Activated naive CD4-positive, alpha-beta T cell treated with anti-CD3 and anti-CD28 coated beads for 36 hours (primary cell): ENCODE measurements around the gene TMCO6. TPM values are rescaled to one million over a fixed set of nuclear protein-coding genes. Genes with fewer than 3 reads are reported as not detected.
"Not testable (repeated sequence)": the region's sequence is repeated elsewhere in the genome, so short reads cannot be mapped to it uniquely, and the experiment has no call there.

Experiments
- CTCF ChIA-PET: fragments of 350-600 bp; sonication (Branson Sonifier 250); formaldehyde crosslinking; loops from one replicate; lab custom pipeline; 2021; ENCODE audit warnings: antibody characterized with exemption; lab: Charles Lee
- DNase-seq: peaks from one replicate; pipeline ENCODE4 v3.0.0-alpha.2; 2020
- H3K27ac Mint-ChIP-seq: one replicate; pipeline ENCODE4 v1.8.0; 2021; ENCODE audit warnings: mild to moderate bottlenecking, mixed read lengths
- H3K27me3 Mint-ChIP-seq: one replicate; pipeline ENCODE4 v1.8.0; 2021; ENCODE audit warnings: low read depth, mixed read lengths
- H3K36me3 Mint-ChIP-seq: one replicate; pipeline ENCODE4 v1.8.0; 2021; ENCODE audit warnings: low read depth, mixed read lengths
- H3K4me1 Mint-ChIP-seq: one replicate; pipeline ENCODE4 v1.8.0; 2021; ENCODE audit warnings: low read depth, mixed read lengths
- H3K4me3 Mint-ChIP-seq: one replicate; pipeline ENCODE4 v1.8.0; 2021; ENCODE audit warnings: mild to moderate bottlenecking, moderate library complexity, mixed read lengths
- H3K9me3 Mint-ChIP-seq: one replicate; pipeline ENCODE4 v1.8.0; 2021; ENCODE audit warnings: mixed read lengths
- intact Hi-C: fragments of 100-400 bp; cut with micrococcal nuclease; formaldehyde crosslinking; loops from one replicate; pipeline ENCODE4 v1.15.1; 2023
- total RNA-seq, 2 experiments: library from RNA; stranded (reverse); gene quantifications; one replicate each; pipeline ENCODE4 v1.2.3, GENCODE V29; 2021

TMCO6 gene
- total RNA-seq, 2 experiments from 2014 or later = 29.0 to 29.5 TPM

DNA sequence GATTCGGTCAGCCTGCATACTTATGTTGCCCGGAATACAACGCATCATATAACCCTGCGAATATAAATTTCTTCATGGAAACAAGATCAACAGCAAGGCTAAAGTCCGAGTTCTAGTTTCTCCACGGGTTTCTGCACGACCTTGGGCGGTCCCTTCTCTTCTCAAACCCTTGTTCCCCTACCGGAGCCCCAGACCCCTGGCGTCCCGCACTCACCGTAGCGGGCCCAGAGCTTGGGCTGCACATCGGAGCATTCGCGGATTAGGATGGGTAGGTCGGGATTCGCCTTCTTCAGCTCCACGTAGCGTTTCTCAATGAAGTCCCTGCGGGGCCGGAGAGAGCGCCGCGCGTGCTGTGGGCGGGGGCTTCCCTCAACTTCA lies 7.8 kb downstream of the TMCO6 start:
- Mint-ChIP-seq H3K4me3 (peak overlapping the region; percentile 100), H3K27me3 (no peaks in the 10 kb centered on the region), H3K4me1 (peaks cover 39% of the 10 kb centered on the region), H3K36me3 (peaks cover 33% of the 10 kb centered on the region), H3K27ac (peak overlapping the region; percentile 99), H3K9me3 (no peaks in the 10 kb centered on the region)
- DNase-seq = no peak
- intact Hi-C loops = loop anchor here (1.0 to 5.0 kb wide), 8 partner anchors 8 to 970 kb away; partner anchors contain the start of genes ANKHD1, APBB3, DIAPH1 and HARS1
- CTCF ChIA-PET = interaction anchor here (0.7 to 2.7 kb wide), 8 partner anchors 8 to 403 kb away, joined by 3 to 19 read pairs (median 4); partner anchors contain the start of genes HARS1 and HARS2

DNA sequence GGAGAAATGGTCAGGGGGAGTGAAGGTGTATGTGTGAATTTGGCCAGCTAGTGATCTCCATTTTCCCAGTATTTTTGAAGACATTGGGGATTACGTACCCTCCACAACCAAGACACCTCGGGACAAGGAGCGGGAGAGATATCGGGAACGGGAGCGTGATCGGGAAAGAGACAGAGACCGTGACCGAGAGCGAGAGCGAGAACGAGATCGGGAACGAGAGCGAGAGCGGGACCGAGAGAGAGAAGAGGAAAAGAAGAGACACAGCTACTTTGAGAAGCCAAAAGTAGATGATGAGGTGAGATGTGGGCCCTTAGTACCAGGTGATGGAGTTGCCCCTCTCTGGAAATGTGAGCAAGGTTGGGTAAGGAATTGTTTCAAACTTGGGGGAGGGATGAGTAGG lies 19.6 kb downstream of the TMCO6 start:
- DNase-seq = no peak
- CTCF ChIA-PET = interaction anchor here (1.7 kb wide), 1 partner anchor 11 kb away, joined by 4 read pairs; the partner anchor contains the start of genes IK and NDUFA2
- H3K27ac Mint-ChIP-seq = no peak overlapping the region
- no peaks in the 10 kb centered on the region for H3K27me3 Mint-ChIP-seq
- intact Hi-C loops = no loop called here
- peaks cover 48% of the 10 kb centered on the region for H3K36me3 Mint-ChIP-seq
- H3K4me1 Mint-ChIP-seq = peaks cover 4% of the 10 kb centered on the region
- no peaks in the 10 kb centered on the region for H3K9me3 Mint-ChIP-seq
- no peak overlapping the region for H3K4me3 Mint-ChIP-seq

DNA sequence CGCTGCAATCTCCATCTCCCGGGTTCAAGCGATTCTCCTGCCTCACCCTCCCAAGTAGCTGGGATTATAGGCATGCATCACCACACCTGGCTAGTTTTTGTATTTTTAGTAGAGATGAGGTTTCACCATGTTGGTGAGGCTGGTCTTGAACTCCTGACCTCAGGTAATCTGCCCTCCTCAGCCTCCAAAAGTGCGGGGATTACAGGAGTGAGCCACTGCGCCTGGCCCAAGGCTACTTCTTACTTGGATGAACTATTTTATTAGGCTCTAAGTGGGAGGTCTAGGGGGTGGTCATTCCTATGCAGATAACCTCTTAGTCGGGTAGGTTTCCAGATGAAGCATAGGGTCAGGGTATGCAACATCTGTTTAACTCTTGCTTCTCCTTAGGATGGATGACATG lies 21.1 kb downstream of the TMCO6 start:
- CTCF ChIA-PET, intact Hi-C loops, H3K4me3 Mint-ChIP-seq, H3K9me3 Mint-ChIP-seq, H3K27ac Mint-ChIP-seq, H3K27me3 Mint-ChIP-seq, DNase-seq: not testable (repeated sequence)
- peaks cover 44% of the 10 kb centered on the region for H3K36me3 Mint-ChIP-seq
- peaks cover 12% of the 10 kb centered on the region for H3K4me1 Mint-ChIP-seq

DNA sequence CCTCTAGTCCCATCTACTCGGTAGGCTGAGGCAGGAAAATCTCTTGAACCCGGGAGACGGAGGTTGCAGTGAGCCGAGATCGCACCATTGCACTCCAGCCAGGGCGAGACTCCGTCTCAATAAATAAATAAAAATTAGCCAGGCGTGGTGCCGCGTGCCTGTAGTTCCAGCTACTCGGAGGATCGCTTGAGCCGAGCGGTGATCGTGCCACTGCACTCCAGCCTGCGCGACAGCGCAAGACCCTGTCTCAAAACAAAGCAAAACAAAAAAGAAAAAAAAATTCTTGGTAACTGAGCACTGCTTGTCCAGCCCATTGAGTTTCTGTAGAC lies 24.7 kb downstream of the TMCO6 start:
- H3K27me3 Mint-ChIP-seq = no peaks in the 10 kb centered on the region
- intact Hi-C loops = loop anchor here (1.0 kb wide), 8 partner anchors 17 to 489 kb away; partner anchors contain the start of genes ANKHD1, APBB3, CYSTM1 and HARS1
- H3K4me1 Mint-ChIP-seq = peaks cover 33% of the 10 kb centered on the region
- no peaks in the 10 kb centered on the region for H3K9me3 Mint-ChIP-seq
- H3K4me3 Mint-ChIP-seq = peak overlapping the region; percentile 97
- DNase-seq = no peak
- CTCF ChIA-PET = interaction anchor here (0.6 kb wide), 1 partner anchor 544 kb away, joined by 4 read pairs; no protein-coding TSS in a partner anchor
- H3K36me3 Mint-ChIP-seq = peaks cover 37% of the 10 kb centered on the region
- H3K27ac Mint-ChIP-seq = peak overlapping the region; percentile 91

DNA sequence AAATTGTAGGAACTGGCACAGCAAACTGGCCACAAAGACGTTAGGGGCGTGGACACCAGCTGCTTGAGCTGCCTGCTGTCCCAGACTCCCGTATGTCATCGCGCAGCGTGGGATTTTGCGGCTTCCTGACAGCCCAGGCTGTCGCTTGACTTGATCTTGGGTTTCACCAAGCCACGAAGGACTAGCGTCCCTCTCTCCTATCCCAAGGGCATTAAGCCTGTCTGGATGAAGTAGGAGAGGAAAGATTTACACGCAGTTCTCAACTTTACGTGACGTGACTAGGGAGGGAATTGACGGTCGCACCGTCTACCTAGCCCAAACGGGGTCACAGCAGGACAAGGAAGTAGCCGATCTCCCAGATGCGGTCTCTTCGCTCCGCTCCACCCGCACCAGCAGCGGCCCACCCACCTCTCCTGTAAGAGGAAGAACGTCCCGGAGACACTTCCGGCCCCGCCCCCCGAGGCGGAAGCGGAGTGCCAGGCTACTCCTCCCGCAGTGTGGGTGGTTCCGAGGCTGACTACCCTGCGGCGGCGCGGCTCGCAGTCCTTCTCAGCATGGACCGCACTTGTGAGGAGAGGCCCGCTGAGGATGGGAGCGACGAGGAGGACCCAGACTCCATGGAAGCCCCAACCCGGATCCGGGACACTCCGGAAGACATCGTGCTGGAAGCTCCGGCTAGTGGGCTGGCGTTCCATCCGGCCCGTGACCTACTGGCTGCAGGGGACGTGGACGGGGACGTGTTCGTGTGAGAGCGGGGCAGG lies 25.3 kb downstream of the TMCO6 start, which contains the start of gene WDR55:
Gene WDR55, plus strand, starts transcription at position 546 of the 761 bp plus-strand sequence. Its CDS starts 9 bp downstream, at position 555.
- peaks cover 38% of the 10 kb centered on the region for H3K36me3 Mint-ChIP-seq
- no peaks in the 10 kb centered on the region for H3K9me3 Mint-ChIP-seq
- CTCF ChIA-PET = interaction anchor here (1.0 kb wide), 1 partner anchor 303 kb away, joined by 5 read pairs; no protein-coding TSS in a partner anchor
- H3K4me1 Mint-ChIP-seq = peaks cover 33% of the 10 kb centered on the region
- peak within 1 kb of the TSS; percentile 97 for H3K4me3 Mint-ChIP-seq
- peak within 1 kb of the TSS; percentile 91 for H3K27ac Mint-ChIP-seq
- no peaks in the 10 kb centered on the region for H3K27me3 Mint-ChIP-seq
- intact Hi-C loops = loop anchor here (1.0 kb wide), 8 partner anchors 17 to 489 kb away; partner anchors contain the start of genes ANKHD1, APBB3, CYSTM1 and HARS1
- peak; percentile 97 for DNase-seq

DNA sequence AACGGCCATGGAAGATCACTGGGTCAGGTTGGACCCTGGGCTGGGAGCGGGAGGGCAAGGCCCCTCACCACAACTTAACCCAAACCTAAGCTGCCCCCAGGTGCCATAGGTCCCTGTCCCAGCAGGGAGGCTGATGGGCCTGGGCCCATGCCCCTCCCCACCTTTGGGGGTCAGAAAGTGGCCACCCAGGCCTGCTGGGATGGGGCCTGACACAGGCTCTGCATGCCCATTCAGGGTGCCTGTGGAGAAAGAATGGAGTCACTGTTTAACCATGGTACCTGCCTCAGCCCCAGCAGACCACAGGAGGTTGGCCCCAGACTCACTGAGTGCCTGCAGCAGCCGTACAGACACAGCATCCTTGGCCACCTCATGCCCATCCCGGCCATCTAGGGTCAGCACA lies 31.8 kb downstream of the TMCO6 start:
- H3K27ac Mint-ChIP-seq, DNase-seq, H3K27me3 Mint-ChIP-seq, H3K9me3 Mint-ChIP-seq, intact Hi-C loops, H3K4me3 Mint-ChIP-seq, CTCF ChIA-PET: not testable (repeated sequence)
- Mint-ChIP-seq H3K4me1 (peaks cover 18% of the 10 kb centered on the region), H3K36me3 (peaks cover 24% of the 10 kb centered on the region)

DNA sequence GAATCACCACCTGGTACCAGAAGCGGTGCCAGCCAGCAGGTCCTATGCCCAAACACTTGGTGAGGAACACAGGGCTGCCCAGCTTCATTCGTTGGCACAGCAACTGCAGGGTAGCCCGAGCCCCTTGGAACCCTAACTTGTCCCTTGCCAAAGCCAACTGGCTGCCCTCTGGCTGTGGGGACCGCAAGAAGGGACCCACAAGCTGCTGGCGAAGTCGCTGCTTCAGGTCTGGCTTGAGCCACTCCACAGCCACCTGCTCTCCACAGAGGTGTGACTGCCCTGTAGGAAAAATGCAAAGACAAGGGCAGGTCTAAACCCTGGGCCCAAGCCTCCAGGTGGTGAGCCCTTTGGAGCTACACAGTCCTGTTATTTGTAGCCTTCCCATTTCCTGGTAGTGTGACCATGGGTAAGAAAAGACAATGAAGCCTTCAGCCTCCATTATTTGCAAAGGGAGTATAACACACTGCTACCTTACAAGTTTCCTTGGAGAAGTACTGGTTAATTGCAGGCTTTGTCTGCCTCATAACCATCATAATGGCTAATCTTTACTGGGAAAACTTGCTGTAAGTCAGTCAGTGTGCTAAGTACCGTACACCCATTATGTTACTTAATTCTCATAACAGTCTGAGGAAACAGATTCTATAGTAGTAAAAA lies 32.3 kb downstream of the TMCO6 start:
- DNase-seq = no peak
- Mint-ChIP-seq H3K36me3 (peaks cover 22% of the 10 kb centered on the region), H3K9me3 (no peaks in the 10 kb centered on the region), H3K27me3 (no peaks in the 10 kb centered on the region), H3K4me3 (no peak overlapping the region), H3K4me1 (peaks cover 13% of the 10 kb centered on the region), H3K27ac (no peak overlapping the region)
- intact Hi-C loops = no loop called here
- CTCF ChIA-PET = no interaction called here

DNA sequence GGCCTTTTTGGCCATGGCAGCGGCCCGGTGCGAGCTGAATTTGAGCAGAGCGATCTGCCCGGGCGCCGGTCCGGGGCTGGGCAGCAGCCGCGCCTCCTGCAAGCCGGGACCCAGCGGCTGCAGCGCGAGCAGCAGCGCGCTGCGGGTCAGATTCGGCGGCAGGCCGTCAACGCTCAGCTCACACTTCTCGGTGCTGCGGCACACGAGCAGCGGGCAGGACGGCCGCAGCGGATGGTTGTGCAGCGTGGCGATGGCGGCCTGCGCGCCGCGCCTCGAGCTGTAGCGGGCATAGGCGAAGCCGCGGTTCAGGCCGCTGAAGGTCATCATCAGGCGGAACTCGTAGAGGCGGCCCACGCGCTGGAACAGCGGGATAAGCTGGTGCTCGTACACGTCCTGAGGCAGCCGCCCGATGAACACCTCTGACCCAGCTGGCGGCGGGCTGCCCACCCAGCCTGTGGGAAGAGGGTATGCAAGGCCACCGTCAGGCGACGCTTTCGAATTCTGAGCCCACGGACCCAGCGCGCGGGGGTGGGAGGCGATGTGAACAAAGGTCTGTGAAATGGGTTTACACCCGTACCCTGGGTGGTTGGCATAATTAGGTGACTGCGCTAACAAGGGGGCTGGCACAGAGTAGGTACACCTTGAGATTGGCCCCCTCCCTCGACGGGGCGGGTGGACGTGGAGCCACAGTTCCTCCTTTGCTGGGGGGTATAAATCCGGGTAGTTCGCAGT lies 33.4 kb downstream of the TMCO6 start:
- no peak overlapping the region for H3K27ac Mint-ChIP-seq

DNA sequence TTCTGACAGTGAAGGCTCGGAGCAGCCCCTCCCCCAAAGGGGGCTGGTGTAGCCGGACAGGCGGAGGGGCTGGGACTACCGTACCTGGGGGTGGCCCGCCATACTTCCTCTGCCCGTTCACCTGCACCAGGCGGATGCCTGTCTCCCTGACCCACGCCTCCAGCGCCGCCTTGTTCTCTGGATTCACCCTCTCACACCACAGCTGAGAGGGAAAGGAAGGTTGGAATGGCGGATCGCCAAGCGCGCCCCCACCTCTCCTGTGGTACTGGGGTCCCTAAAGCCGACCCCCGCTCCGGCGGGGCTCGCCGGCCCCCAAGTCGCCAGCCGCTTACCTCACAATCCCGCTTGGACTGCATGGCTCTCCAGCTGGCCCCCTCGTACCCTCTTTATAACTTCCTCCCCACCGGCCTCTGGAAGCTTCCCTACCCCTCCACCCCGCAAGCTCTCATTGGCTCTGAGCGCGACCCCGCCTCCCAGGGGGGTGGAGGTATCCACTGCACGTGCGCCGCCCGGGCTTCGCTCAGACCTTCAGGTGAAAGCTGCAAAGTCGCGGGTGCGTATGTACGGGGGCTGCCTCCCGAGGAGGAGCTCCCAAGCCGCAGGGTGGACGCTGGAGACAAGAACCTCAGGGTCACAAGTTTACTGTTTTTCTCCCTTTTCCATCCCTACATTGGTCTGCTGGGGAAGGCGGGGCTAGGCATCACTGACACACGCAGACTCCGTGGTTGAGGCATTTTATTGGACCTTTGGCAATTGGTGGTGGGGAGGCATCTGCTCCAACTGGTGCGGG lies 34.1 kb downstream of the TMCO6 start, which contains the start of gene DND1:
Gene DND1, minus strand, starts transcription at position 390 of the 790 bp plus-strand sequence. Its CDS starts 34 bp downstream, at position 356.
- H3K36me3 Mint-ChIP-seq = peaks cover 26% of the 10 kb centered on the region
- H3K4me3 Mint-ChIP-seq = no peak within 1 kb of the TSS
- no peaks in the 10 kb centered on the region for H3K9me3 Mint-ChIP-seq
- DNase-seq = no peak
- CTCF ChIA-PET = no interaction called here
- H3K4me1 Mint-ChIP-seq = peaks cover 4% of the 10 kb centered on the region
- intact Hi-C loops = no loop called here
- H3K27ac Mint-ChIP-seq = no peak within 1 kb of the TSS
- no peaks in the 10 kb centered on the region for H3K27me3 Mint-ChIP-seq

More for the DNA sequence above, 33.4 kb downstream of the TMCO6 start:
- Mint-ChIP-seq H3K27me3 (no peaks in the 10 kb centered on the region), H3K4me1 (peaks cover 2% of the 10 kb centered on the region), H3K9me3 (no peaks in the 10 kb centered on the region), H3K4me3 (no peak overlapping the region), H3K36me3 (peaks cover 23% of the 10 kb centered on the region)
- CTCF ChIA-PET = no interaction called here
- peak; percentile 51 for DNase-seq
- intact Hi-C loops = no loop called here

DNA sequence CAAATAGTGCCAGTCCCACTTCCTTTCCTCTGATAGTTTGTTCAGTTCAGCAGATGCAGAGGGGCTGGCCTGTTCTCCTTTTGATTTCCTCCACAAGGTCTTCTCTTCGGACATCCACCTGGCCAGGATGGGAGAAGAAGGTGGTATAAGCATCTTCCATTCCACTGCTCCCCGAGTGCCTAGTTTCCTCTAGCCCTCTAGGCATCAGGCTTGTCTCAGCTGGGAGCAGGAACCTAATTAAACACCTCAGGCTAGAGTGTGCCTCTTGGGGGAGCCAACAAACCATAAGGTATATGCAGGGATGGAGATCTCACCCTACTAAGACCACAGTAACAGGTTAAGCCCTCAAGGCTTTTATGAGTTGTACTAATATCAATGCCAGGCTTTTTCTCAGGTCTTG lies 35.0 kb downstream of the TMCO6 start:
- no peak for DNase-seq
- H3K27me3 Mint-ChIP-seq = no peaks in the 10 kb centered on the region
- H3K4me3 Mint-ChIP-seq = no peak overlapping the region
- peaks cover 4% of the 10 kb centered on the region for H3K4me1 Mint-ChIP-seq
- no peaks in the 10 kb centered on the region for H3K9me3 Mint-ChIP-seq
- intact Hi-C loops = no loop called here
- peaks cover 26% of the 10 kb centered on the region for H3K36me3 Mint-ChIP-seq
- H3K27ac Mint-ChIP-seq = no peak overlapping the region
- CTCF ChIA-PET = interaction anchor here (0.8 kb wide), 1 partner anchor 16 kb away, joined by 3 read pairs; no protein-coding TSS in a partner anchor

DNA sequence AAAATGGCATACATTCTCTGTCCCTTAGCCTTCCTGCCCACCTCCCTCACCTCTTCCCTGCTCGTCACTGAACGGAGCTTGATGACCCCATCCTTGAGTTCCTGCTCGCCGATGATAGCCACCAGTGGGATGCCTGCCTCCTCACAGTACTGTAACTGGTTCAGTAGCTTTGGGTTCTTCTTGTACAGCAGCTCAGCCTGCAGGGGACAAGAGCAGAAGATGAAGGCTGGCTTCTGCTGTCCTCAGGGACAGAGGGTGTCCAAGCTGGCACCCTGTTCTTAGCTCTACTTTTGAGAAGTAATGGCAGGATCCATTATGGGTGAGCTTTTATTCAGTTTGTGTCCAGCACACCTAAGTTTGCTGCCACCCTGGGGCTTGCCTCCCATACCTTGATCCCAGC lies 35.4 kb downstream of the TMCO6 start:
- H3K4me3 Mint-ChIP-seq = no peak overlapping the region
- DNase-seq = no peak
- no peaks in the 10 kb centered on the region for H3K27me3 Mint-ChIP-seq
- intact Hi-C loops = no loop called here
- peaks cover 4% of the 10 kb centered on the region for H3K4me1 Mint-ChIP-seq
- CTCF ChIA-PET = interaction anchor here (0.6 to 0.8 kb wide), 2 partner anchors 16 to 100 kb away, joined by 3 read pairs; no protein-coding TSS in a partner anchor
- H3K9me3 Mint-ChIP-seq = no peaks in the 10 kb centered on the region
- no peak overlapping the region for H3K27ac Mint-ChIP-seq
- H3K36me3 Mint-ChIP-seq = peaks cover 28% of the 10 kb centered on the region
